G401 (cell line): ENCODE results near the gene EWSR1. TPM values are rescaled to one million over a fixed set of nuclear protein-coding genes. Genes with fewer than 3 reads are reported as not detected.
"Not testable (repeated sequence)": the region's sequence is repeated elsewhere in the genome, so short reads cannot be mapped to it uniquely, and the experiment has no call there.

Experiments used
- DNase-seq: peaks from one replicate; pipeline ENCODE4 v3.0.0-alpha.2; 2015; ENCODE audit warnings: low spot score
- in situ Hi-C: cut with HindIII; loops from 2 replicates; pipeline ENCODE4 v1.10.0; 2016; ENCODE audit warnings: low sequenced_read_pairs, mixed read lengths
- total RNA-seq: library from RNA; depleted of rRNA; stranded (reverse); fragments of >200 nt; shearing (Covaris generic); gene quantifications from 2 replicates; pipeline ENCODE4 v1.2.3, GENCODE V29; 2014; rRNA removed

The EWSR1 gene
- 164 and 196 TPM in 2 replicates for total RNA-seq

DNA sequence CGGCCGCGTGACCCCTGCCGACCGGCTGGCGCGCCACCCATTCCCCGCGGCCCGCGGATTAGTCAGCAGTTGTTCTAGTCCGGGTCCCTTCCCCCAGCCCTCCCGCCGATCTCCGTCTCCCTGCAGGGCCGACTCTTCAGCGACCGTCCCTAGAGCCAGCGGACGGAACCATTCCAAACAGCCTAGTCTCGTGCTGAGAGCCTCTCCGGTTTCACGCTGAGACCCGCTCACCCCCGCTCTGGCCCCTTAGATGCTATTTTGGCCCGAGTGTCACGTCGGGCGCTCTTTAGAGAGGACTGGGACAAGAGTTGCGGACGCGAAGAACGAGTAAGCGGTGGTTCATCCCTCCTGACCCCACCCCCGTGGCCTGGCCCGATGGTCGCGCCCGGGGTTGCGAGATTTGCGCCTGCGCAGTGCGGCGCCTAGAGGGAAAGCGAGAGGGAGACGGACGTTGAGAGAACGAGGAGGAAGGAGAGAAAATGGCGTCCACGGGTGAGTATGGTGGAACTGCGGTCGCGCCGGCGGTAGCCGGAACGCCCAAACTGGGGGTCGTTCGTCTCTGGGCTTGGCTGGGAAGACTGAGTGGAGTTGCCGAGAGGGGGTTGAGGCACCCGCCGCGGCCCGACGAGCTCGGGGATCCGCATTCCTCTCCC lies at the start of gene EWSR1, which contains the start of gene RHBDD3:
Gene EWSR1 (plus strand): TSS at position 411 of the 653 bp plus-strand sequence. CDS start 69 bp downstream, at position 480.
Gene RHBDD3 (minus strand): TSS at position 124 of the 653 bp plus-strand sequence. CDS start 2,355 bp downstream, outside the sequence.
- in situ Hi-C loops: no loop called here
- DNase-seq: peak; percentile 91

GRCh38 chr22:29218758-29219408 lies 49.2 kb upstream of the EWSR1 start:
- in situ Hi-C loops: no loop called here

GRCh38 chr22:29219409-29219782 lies 48.7 kb upstream of the EWSR1 start:
- in situ Hi-C loops, DNase-seq: not testable (repeated sequence)

More at GRCh38 chr22:29218758-29219408, 49.2 kb upstream of the EWSR1 start:
- no peak for DNase-seq

- in situ Hi-C loops: no loop called here
- DNase-seq: no peak
Observed at GRCh38 chr22:29219881-29220670, 48.0 kb upstream of the EWSR1 start.

GRCh38 chr22:29224121-29224858 lies 43.8 kb upstream of the EWSR1 start:
- in situ Hi-C loops: no loop called here
- no peak for DNase-seq

GRCh38 chr22:29224859-29225410 lies 43.1 kb upstream of the EWSR1 start:
- no peak for DNase-seq
- in situ Hi-C loops: no loop called here

GRCh38 chr22:29225422-29226090 lies 42.5 kb upstream of the EWSR1 start:
- in situ Hi-C loops: no loop called here
- no peak for DNase-seq

DNA sequence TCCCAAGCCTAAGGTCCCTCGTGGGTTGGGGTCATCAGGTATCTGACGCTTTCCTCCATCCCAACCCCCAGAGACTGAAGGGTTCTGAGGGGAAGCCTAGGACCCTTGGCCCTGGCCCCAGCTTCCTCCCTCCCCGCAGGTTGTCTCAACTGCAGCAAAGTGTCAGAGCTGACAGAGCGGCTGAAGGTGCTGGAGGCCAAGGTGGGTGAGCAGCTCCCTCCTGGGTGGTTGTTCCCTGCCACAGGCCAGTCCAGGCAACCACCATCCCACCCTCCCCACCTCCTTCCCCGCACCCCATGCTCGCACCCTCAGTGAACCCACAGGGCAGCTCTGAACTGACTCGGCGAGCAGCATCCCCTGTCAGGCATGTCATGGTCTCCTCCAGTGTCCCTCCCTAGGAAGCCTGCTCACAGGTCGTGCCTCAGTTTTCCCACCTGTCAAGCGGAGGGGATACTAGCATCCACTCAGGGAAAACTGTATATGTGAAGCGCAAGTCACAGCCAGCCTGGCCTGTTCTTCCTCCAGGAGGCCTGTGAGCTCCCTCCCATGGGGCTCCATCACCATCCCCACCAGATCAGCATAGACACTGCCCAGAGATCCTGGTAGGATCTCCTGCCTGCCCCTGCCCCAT lies 41.6 kb upstream of the EWSR1 start:
- no peak for DNase-seq
- in situ Hi-C loops: no loop called here

GRCh38 chr22:29230972-29231875 lies 36.8 kb upstream of the EWSR1 start:
- DNase-seq: no peak
- in situ Hi-C loops: no loop called here

- in situ Hi-C loops: no loop called here
- peak; percentile 42 for DNase-seq
Observed at GRCh38 chr22:29231971-29232959, 35.8 kb upstream of the EWSR1 start.

- in situ Hi-C loops: no loop called here
- no peak for DNase-seq
Observed at GRCh38 chr22:29233277-29233877, 34.7 kb upstream of the EWSR1 start.

- in situ Hi-C loops: not testable (repeated sequence)
Observed at GRCh38 chr22:29240481-29240880, 27.6 kb upstream of the EWSR1 start.

GRCh38 chr22:29243874-29244446 lies 24.1 kb upstream of the EWSR1 start:
- DNase-seq: no peak
- in situ Hi-C loops: no loop called here

More at GRCh38 chr22:29240481-29240880, 27.6 kb upstream of the EWSR1 start:
- DNase-seq: not testable (repeated sequence)

DNA sequence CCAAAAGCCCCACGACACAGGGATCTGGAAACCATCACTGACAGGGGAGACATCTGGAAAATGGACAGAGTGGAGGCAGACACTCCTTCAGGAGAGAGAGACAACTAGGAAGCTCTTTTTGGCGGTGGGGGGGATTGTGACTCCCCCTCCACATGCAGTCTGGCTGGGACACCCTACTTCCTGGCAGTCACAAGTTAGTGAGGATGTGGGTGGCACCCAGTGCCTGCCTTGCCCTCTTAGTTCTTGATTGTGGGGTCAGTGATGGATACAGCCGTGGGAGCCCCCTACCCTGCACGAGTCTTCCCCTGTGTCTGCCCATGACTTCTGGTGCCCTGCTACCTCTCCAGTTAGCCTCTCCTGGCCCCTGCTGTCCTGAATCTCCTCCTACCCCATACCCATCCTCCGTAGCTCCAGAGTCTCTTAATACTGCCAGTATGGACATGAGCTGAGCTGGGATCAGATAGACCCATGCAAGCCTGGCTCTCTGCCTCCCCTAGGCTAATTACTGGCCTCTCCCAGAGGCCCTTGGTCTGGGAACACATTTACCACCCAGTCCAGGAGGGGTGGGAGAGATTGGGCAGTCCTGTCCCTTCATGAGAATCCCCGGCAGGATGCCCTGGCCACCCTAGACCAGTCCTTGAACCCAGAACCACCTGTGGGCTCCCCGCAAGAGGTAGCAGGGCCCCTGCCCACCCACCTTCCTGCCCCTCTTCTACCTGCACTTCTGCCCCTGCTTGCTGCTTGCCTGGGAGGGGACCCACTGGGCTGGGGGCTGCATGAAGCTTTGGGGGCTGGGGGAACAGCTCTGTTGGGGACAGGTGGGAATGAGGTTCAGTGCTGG lies 23.1 kb upstream of the EWSR1 start:
- in situ Hi-C loops: no loop called here
- no peak for DNase-seq
